K562 (cell line): ENCODE data around the gene CKLF. TPM values are rescaled to one million over a fixed set of nuclear protein-coding genes. Genes with fewer than 3 reads are reported as not detected.

Source experiments
- ATF1 ChIP-seq, 2 experiments: fragments of 450-650 bp in 1 of 2; IDR thresholded peaks; 2 replicates each; pipeline ENCODE4 v1.6.1; 2016; ENCODE audit warnings: missing compliant biosample characterization in 1 of 2, missing genetic modification characterization in 1 of 2
- BACH1 ChIP-seq: fragments of 200-800 bp; sonication (Bioruptor generic); IDR thresholded peaks from 2 replicates; pipeline ENCODE4 v1.6.1; 2016; ENCODE audit warnings: missing genetic modification characterization, missing compliant biosample characterization
- BCL6 ChIP-seq: fragments of 250-450 bp; sonication (Bioruptor Pico); IDR thresholded peaks from 2 replicates; pipeline ENCODE4 v1.4.0; 2020
- CBX1 ChIP-seq: sonication (generic); IDR thresholded peaks from 2 replicates; pipeline ENCODE4 v1.6.1; 2016; ENCODE audit warnings: antibody characterized with exemption, low read depth, mild to moderate bottlenecking
- CBX5 ChIP-seq: IDR thresholded peaks from 2 replicates; pipeline ENCODE4 v1.6.1; 2014; ENCODE audit warnings: low read depth, borderline replicate concordance
- CCNT2 ChIP-seq: IDR thresholded peaks from 2 replicates; pipeline ENCODE4 v1.6.1; 2011; ENCODE audit warnings: borderline replicate concordance, low read depth, mild to moderate bottlenecking, moderate library complexity, mixed read lengths, low read length; ENCODE audit not compliant: insufficient read length; ENCODE audit errors: extremely low read depth
- CHD1 ChIP-seq: fragments of 200-600 bp; sonication (generic); IDR thresholded peaks from one replicate; pipeline ENCODE4 v1.6.1; 2012; ENCODE audit warnings: mild to moderate bottlenecking, moderate library complexity, low read length, inconsistent platforms
- ESRRA ChIP-seq: fragments of 450-650 bp; IDR thresholded peaks from 2 replicates; pipeline ENCODE4 v1.6.1; 2014; ENCODE audit warnings: low read depth, mild to moderate bottlenecking, moderate library complexity, borderline replicate concordance
- GABPB1 ChIP-seq: sonication (generic); formaldehyde crosslinking; IDR thresholded peaks from 2 replicates; pipeline ENCODE4 v1.8.0; 2022; ENCODE audit warnings: mild to moderate bottlenecking, missing genetic modification reagents
- KLF6 ChIP-seq: fragments of 250-450 bp; sonication (Bioruptor Pico); IDR thresholded peaks from 2 replicates; pipeline ENCODE4 v1.4.0; 2020; ENCODE audit warnings: mild to moderate bottlenecking, moderate library complexity, borderline replicate concordance
- NCOA1 ChIP-seq: fragments of 450-650 bp; IDR thresholded peaks from 2 replicates; pipeline ENCODE4 v1.6.1; 2016; ENCODE audit warnings: low read depth
- NELFE ChIP-seq: IDR thresholded peaks from 2 replicates; pipeline ENCODE4 v1.6.1; 2011; ENCODE audit warnings: mild to moderate bottlenecking; ENCODE audit not compliant: insufficient read depth, insufficient read length
- NRF1 ChIP-seq, 2 experiments: fragments of 450-650 bp; IDR thresholded peaks in 1 of 2; conservative IDR thresholded peaks in 1 of 2; 2 replicates each; pipeline ENCODE4 v1.6.1; 2014; ENCODE audit warnings: mild to moderate bottlenecking in 2 of 2
- PHF21A ChIP-seq: fragments of 450-650 bp; IDR thresholded peaks from 2 replicates; pipeline ENCODE4 v1.6.1; 2017; ENCODE audit warnings: low read depth, borderline replicate concordance
- POLR2B ChIP-seq: fragments of 450-650 bp; IDR thresholded peaks from 2 replicates; pipeline ENCODE4 v1.6.1; 2018; ENCODE audit warnings: low read depth; ENCODE audit not compliant: partially characterized antibody
- PTRF ChIP-seq: fragments of 450-650 bp; IDR thresholded peaks from 2 replicates; pipeline ENCODE4 v1.6.1; 2016; ENCODE audit warnings: mild to moderate bottlenecking, missing genetic modification characterization, missing compliant biosample characterization
- WHSC1 ChIP-seq: IDR thresholded peaks from one replicate; pipeline ENCODE4 v1.6.1; 2012; ENCODE audit warnings: low read length, control low read depth, inconsistent platforms
- ZBTB17 ChIP-seq: fragments of 450-650 bp; formaldehyde crosslinking; IDR thresholded peaks from 2 replicates; pipeline ENCODE4 v1.4.0; 2020; ENCODE audit warnings: mild to moderate bottlenecking
- ZBTB8A ChIP-seq: fragments of 450-650 bp; IDR thresholded peaks from 2 replicates; pipeline ENCODE4 v1.6.1; 2018; ENCODE audit warnings: mild to moderate bottlenecking, moderate library complexity; ENCODE audit not compliant: partially characterized antibody
- ZNF707 ChIP-seq: fragments of 250-450 bp; sonication (Bioruptor Pico); conservative IDR thresholded peaks from 2 replicates; pipeline ENCODE4 v1.8.0; 2022; ENCODE audit warnings: inconsistent platforms, mild to moderate bottlenecking, moderate library complexity
- ZSCAN32 ChIP-seq: fragments of 450-650 bp; formaldehyde crosslinking; IDR thresholded peaks from 2 replicates; pipeline ENCODE4 v1.4.0; 2020; ENCODE audit warnings: mild to moderate bottlenecking, moderate library complexity
- polyA plus RNA-seq, 8 experiments: library from polyadenylated mRNA; depleted of rRNA in 4 of 8; stranded (reverse) in 5 of 8; unstranded in 3 of 8; fragments of >200 nt; fragmentation: Nextera tagmentation in 2 of 8; fragmentation: Illumina TruSeq in 1 of 8; extraction: Ambion mirVana in 2 of 8; extraction: Trizol in 1 of 8; gene quantifications; 2 replicates each; pipeline versions ENCODE4 v1.2.1 to v1.2.3, GENCODE V29; 2011 to 2014; ENCODE audit warnings: inconsistent platforms in 1 of 8, missing spikeins in 1 of 8
- total RNA-seq, 7 experiments: library from RNA; depleted of rRNA in 6 of 7; stranded (reverse); fragments of >200 nt in 6 of 7; fragmentation: Illumina TruSeq in 2 of 7; extraction: Trizol in 2 of 7; gene quantifications; 2 replicates each; pipeline versions ENCODE4 v1.2.1 to v1.2.3, GENCODE V29; 2011 to 2021; ENCODE audit warnings: low replicate concordance in 1 of 7
- TF ChIP-seq, protein P1 (sequence below): IDR thresholded peaks from 2 replicates; pipeline ENCODE4 v1.6.1; 2016; ENCODE audit warnings: missing genetic modification characterization, missing compliant biosample characterization
- TF ChIP-seq, protein P2 (sequence below): fragments of 250-450 bp; sonication (Bioruptor Pico); IDR thresholded peaks from 2 replicates; pipeline ENCODE4 v1.4.0; 2020; ENCODE audit warnings: mild to moderate bottlenecking
- TF ChIP-seq, protein P3 (sequence below): fragments of 250-450 bp; sonication (Bioruptor Pico); IDR thresholded peaks from 2 replicates; pipeline ENCODE4 v1.5.0; 2020; ENCODE audit warnings: mild to moderate bottlenecking

The CKLF gene
- total and polyA plus RNA-seq, 9 of the 15 experiments (the other 6 are each of a cell fraction or from before 2014, with no cell fraction given), result 84.8 to 322 (median 118) TPM

DNA sequence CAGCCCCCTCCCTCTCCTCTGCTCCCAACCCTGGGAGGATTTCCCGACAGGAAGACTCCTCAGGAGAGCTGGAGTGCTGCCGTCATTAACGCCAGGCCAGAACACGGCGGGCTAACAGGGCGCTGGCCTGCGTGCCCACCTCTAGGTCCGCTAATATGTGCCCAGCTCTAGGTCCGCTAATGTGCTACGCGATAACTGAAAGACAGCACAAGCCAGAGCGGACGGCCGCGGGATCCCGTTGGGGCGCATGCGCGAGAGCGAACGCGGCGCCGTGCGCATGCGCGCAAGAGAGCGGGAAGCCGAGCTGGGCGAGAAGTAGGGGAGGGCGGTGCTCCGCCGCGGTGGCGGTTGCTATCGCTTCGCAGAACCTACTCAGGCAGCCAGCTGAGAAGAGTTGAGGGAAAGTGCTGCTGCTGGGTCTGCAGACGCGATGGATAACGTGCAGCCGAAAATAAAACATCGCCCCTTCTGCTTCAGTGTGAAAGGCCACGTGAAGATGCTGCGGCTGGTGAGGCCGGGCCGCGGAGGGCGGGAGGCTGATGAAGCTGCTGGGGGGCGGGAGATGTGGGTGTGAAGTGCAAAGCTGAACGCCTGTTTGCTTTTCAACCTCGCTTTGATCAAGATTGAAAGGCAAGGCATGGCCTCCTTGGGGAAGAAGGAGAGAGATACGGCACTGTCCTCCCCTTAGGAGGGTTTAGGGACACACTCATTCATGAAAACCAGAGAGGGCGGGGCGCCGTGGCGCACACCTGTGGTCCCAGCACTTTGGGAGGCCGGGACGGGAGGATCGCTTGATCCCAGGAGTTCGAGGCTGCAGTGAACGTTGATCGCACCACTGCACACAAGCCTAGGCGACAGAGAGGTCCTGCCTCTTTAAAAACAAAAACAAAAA, at the start of gene CKLF (continued):
- TF ChIP-seq PTRF (tag), result no peak
- peak; percentile 83 for TF ChIP-seq GABPB1 (CRISPR knock-in tag)
- 0 out of 2 replicates have a peak, but pooled peaks have one; percentile 17 for TF ChIP-seq ZBTB17 (CRISPR knock-in tag)
- TF ChIP-seq WHSC1, result no peak
- TF ChIP-seq ZSCAN32 (CRISPR knock-in tag), result no peak
- peak; percentile 52; the same call in 1 of the 2 replicates for TF ChIP-seq CBX5
- TF ChIP-seq BACH1, result no peak; the same call in 1 of the 2 replicates
- TF ChIP-seq NRF1 (conservative IDR thresholded peaks at IDR 0.05 in 1 of 2, IDR thresholded peaks at IDR 0.05 in 1 of 2), result peak; percentile 100
- TF ChIP-seq, protein P1, sequence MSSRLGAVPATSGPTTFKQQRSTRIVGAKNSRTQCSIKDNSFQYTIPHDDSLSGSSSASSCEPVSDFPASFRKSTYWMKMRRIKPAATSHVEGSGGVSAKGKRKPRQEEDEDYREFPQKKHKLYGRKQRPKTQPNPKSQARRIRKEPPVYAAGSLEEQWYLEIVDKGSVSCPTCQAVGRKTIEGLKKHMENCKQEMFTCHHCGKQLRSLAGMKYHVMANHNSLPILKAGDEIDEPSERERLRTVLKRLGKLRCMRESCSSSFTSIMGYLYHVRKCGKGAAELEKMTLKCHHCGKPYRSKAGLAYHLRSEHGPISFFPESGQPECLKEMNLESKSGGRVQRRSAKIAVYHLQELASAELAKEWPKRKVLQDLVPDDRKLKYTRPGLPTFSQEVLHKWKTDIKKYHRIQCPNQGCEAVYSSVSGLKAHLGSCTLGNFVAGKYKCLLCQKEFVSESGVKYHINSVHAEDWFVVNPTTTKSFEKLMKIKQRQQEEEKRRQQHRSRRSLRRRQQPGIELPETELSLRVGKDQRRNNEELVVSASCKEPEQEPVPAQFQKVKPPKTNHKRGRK (tag), result no peak
- TF ChIP-seq ESRRA, result peak; percentile 46; the same call in 1 of the 2 replicates
- peak; percentile 99 for TF ChIP-seq POLR2B
- TF ChIP-seq CCNT2, result peak; percentile 53
- no peak; the same call in 1 of the 2 replicates for TF ChIP-seq CBX1
- peak; percentile 33; the same call in 1 of the 2 replicates for TF ChIP-seq NCOA1
- TF ChIP-seq CHD1, result peak; percentile 28
- TF ChIP-seq, protein P2, sequence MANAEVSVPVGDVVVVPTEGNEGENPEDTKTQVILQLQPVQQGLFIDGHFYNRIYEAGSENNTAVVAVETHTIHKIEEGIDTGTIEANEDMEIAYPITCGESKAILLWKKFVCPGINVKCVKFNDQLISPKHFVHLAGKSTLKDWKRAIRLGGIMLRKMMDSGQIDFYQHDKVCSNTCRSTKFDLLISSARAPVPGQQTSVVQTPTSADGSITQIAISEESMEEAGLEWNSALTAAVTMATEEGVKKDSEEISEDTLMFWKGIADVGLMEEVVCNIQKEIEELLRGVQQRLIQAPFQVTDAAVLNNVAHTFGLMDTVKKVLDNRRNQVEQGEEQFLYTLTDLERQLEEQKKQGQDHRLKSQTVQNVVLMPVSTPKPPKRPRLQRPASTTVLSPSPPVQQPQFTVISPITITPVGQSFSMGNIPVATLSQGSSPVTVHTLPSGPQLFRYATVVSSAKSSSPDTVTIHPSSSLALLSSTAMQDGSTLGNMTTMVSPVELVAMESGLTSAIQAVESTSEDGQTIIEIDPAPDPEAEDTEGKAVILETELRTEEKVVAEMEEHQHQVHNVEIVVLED (CRISPR knock-in tag), result peak; percentile 66
- TF ChIP-seq PHF21A, result no peak
- TF ChIP-seq NELFE, result no peak
- no peak for TF ChIP-seq ATF1 (CRISPR knock-in tag; IDR thresholded peaks at IDR 0.05)
- TF ChIP-seq ATF1 (tag; IDR thresholded peaks at IDR 0.05), result peak; percentile 57
- TF ChIP-seq ZBTB8A, result no peak
- TF ChIP-seq, protein P3, sequence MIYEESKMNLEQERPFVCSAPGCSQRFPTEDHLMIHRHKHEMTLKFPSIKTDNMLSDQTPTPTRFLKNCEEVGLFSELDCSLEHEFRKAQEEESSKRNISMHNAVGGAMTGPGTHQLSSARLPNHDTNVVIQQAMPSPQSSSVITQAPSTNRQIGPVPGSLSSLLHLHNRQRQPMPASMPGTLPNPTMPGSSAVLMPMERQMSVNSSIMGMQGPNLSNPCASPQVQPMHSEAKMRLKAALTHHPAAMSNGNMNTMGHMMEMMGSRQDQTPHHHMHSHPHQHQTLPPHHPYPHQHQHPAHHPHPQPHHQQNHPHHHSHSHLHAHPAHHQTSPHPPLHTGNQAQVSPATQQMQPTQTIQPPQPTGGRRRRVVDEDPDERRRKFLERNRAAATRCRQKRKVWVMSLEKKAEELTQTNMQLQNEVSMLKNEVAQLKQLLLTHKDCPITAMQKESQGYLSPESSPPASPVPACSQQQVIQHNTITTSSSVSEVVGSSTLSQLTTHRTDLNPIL (CRISPR knock-in tag), result no peak
- 0 out of 2 replicates have a peak, but pooled peaks have one; percentile 57 for TF ChIP-seq KLF6 (CRISPR knock-in tag)
- no peak for TF ChIP-seq BCL6 (CRISPR knock-in tag)
- TF ChIP-seq ZNF707, result no peak
